A549 (cell line): ENCODE measurements around the gene OTOS. TPM values are rescaled to one million over a fixed set of nuclear protein-coding genes. Genes with fewer than 3 reads are reported as not detected.

Source experiments
- ATAC-seq, 2 experiments: fragments of 200-7000 bp in 1 of 2; fragments of >200 bp in 1 of 2; cut with Nextera tagmentation in 1 of 2; cut with Tn5 transposase in 1 of 2; 3 replicates each; pipeline versions ENCODE4 v1.8.0 to v1.9.1; 2018 to 2020; ENCODE audit warnings: mild to moderate bottlenecking in 1 of 2, moderate library complexity in 1 of 2
- CTCF ChIA-PET: fragments of 300-600 bp; sonication (Branson Sonifier 250); formaldehyde crosslinking; extraction: SDS; loops from one replicate; lab custom pipeline; 2021; ENCODE audit warnings: antibody characterized with exemption, inconsistent platforms; lab: Yijun Ruan, JAX
- POLR2A ChIA-PET: fragments of 350-600 bp; formaldehyde crosslinking; extraction: SDS; loops from one replicate; lab custom pipeline; 2021; ENCODE audit warnings: antibody characterized with exemption, inconsistent platforms; lab: Yijun Ruan, JAX
- DNase-seq, 2 experiments: peaks; one replicate each; pipeline versions ENCODE4 v3.0.0 to v3.0.0-alpha.2; 2011 to 2016; ENCODE audit warnings: low read depth in 1 of 2, low spot score in 1 of 2
- FAIRE-seq: peaks from 2 replicates; lab custom pipeline; 2011; peaks lifted over from hg19 to GRCh38; lab: Jason Lieb, UNC
- H3K27ac ChIP-seq, 2 experiments: fragments of >200 bp; sonication (Bioruptor Twin); formaldehyde crosslinking; 3 replicates each; pipeline ENCODE4 v1.5.1; 2016 to 2017
- H3K4me1 ChIP-seq: fragments of >200 bp; sonication (Bioruptor Twin); formaldehyde crosslinking; 3 replicates; pipeline ENCODE4 v1.6.1; 2016
- H3K4me2 ChIP-seq: fragments of >200 bp; sonication (Bioruptor Twin); formaldehyde crosslinking; 3 replicates; pipeline ENCODE4 v1.6.1; 2016
- H3K4me3 ChIP-seq: fragments of >200 bp; sonication (Bioruptor Twin); formaldehyde crosslinking; 3 replicates; pipeline ENCODE4 v1.5.1; 2016
- H3K9me3 ChIP-seq: fragments of >200 bp; sonication (Bioruptor Twin); formaldehyde crosslinking; 3 replicates; pipeline ENCODE4 v1.6.1; 2016
- CHD2 ChIP-seq: fragments of 150-350 bp; IDR thresholded peaks from 2 replicates; pipeline ENCODE4 v1.6.1; 2014; ENCODE audit warnings: low read length; ENCODE audit not compliant: partially characterized antibody
- EHMT2 ChIP-seq: fragments of 200-600 bp; sonication (generic); IDR thresholded peaks from 2 replicates; pipeline ENCODE4 v1.6.1; 2016; ENCODE audit warnings: antibody characterized with exemption, low read depth, mild to moderate bottlenecking, moderate library complexity
- EP300 ChIP-seq, 2 experiments: fragments of >200 bp; sonication (Bioruptor Twin); formaldehyde crosslinking; IDR thresholded peaks; 2 replicates in 1 of 2; 3 replicates in 1 of 2; pipeline ENCODE4 v1.6.1; 2016 to 2017
- ESRRA ChIP-seq: fragments of 150-350 bp; IDR thresholded peaks from 2 replicates; pipeline ENCODE4 v1.6.1; 2014; ENCODE audit warnings: mild to moderate bottlenecking, low read length, borderline replicate concordance
- GATA3 ChIP-seq: IDR thresholded peaks from 2 replicates; pipeline ENCODE4 v1.6.1; 2012; ENCODE audit warnings: borderline replicate concordance
- HEYL ChIP-seq: fragments of 250-450 bp; sonication (Bioruptor Pico); IDR thresholded peaks from 2 replicates; pipeline ENCODE4 v1.8.0; 2021; ENCODE audit warnings: mild to moderate bottlenecking, moderate library complexity
- JUNB ChIP-seq: fragments of >200 bp; sonication (Bioruptor Twin); formaldehyde crosslinking; IDR thresholded peaks from 2 replicates; pipeline ENCODE4 v1.6.1; 2016
- MAZ ChIP-seq: fragments of 150-350 bp; IDR thresholded peaks from 2 replicates; pipeline ENCODE4 v1.6.1; 2014; ENCODE audit warnings: antibody characterized with exemption, low read depth, low read length, borderline replicate concordance
- PHF8 ChIP-seq: fragments of 200-600 bp; sonication (generic); IDR thresholded peaks from 2 replicates; pipeline ENCODE4 v1.6.1; 2016; ENCODE audit warnings: low read depth, mild to moderate bottlenecking, antibody characterized with exemption, moderate library complexity, borderline replicate concordance
- RARB ChIP-seq: fragments of 250-450 bp; sonication (Bioruptor Pico); IDR thresholded peaks from 2 replicates; pipeline ENCODE4 v1.8.0; 2021; ENCODE audit warnings: mild to moderate bottlenecking, moderate library complexity
- RNF2 ChIP-seq: fragments of 200-600 bp; sonication (generic); IDR thresholded peaks from 2 replicates; pipeline ENCODE4 v1.6.1; 2016; ENCODE audit warnings: low read depth, mild to moderate bottlenecking, antibody characterized with exemption, moderate library complexity, borderline replicate concordance
- TFCP2L1 ChIP-seq: fragments of 250-450 bp; sonication (Bioruptor Pico); IDR thresholded peaks from 2 replicates; pipeline ENCODE4 v1.5.0; 2021; ENCODE audit warnings: mild to moderate bottlenecking
- TP53 ChIP-seq: fragments of 250-450 bp; sonication (Bioruptor Pico); IDR thresholded peaks from 2 replicates; pipeline ENCODE4 v1.5.0; 2021; ENCODE audit warnings: mild to moderate bottlenecking, moderate library complexity
- ZC3H11A ChIP-seq: fragments of 450-650 bp; IDR thresholded peaks from 2 replicates; pipeline ENCODE4 v1.6.1; 2014; ENCODE audit warnings: antibody characterized with exemption, mild to moderate bottlenecking
- ZNF302 ChIP-seq: fragments of 250-450 bp; sonication (Bioruptor Pico); IDR thresholded peaks from 2 replicates; pipeline ENCODE4 v1.9.0; 2021; ENCODE audit warnings: inconsistent platforms, mild to moderate bottlenecking, moderate library complexity
- WGBS: methylation state at CpG from one replicate; pipeline ENCODE4 v1.1.6; 2017; ENCODE audit errors: missing lambda C conversion rate; 5-methylcytosine and 5-hydroxymethylcytosine counted together
- polyA plus RNA-seq, 4 experiments: library from polyadenylated mRNA; depleted of rRNA in 3 of 4; stranded (reverse); fragments of >200 nt; fragmentation: RNase III in 1 of 4; extraction: RNeasy Plus Mini Kit Qiagen cat#74134 plus additional on column Dnase treatment in 1 of 4; gene quantifications; 2 replicates in 3 of 4; 3 replicates in 1 of 4; pipeline ENCODE4 v1.2.3, GENCODE V29; 2011 to 2017
- TF ChIP-seq, protein P1 (sequence below): fragments of 200-600 bp; sonication (generic); IDR thresholded peaks from 2 replicates; pipeline ENCODE4 v1.6.1; 2016; ENCODE audit warnings: antibody characterized with exemption, mild to moderate bottlenecking, moderate library complexity
- TF ChIP-seq, protein P2 (sequence below): fragments of 250-450 bp; sonication (Bioruptor Pico); IDR thresholded peaks from 2 replicates; pipeline ENCODE4 v1.5.0; 2020; ENCODE audit warnings: low read depth, mild to moderate bottlenecking, moderate library complexity

The OTOS gene
- polyA plus RNA-seq, 2 of the 4 experiments (the other 2 are of a cell fraction) = not detected

DNA sequence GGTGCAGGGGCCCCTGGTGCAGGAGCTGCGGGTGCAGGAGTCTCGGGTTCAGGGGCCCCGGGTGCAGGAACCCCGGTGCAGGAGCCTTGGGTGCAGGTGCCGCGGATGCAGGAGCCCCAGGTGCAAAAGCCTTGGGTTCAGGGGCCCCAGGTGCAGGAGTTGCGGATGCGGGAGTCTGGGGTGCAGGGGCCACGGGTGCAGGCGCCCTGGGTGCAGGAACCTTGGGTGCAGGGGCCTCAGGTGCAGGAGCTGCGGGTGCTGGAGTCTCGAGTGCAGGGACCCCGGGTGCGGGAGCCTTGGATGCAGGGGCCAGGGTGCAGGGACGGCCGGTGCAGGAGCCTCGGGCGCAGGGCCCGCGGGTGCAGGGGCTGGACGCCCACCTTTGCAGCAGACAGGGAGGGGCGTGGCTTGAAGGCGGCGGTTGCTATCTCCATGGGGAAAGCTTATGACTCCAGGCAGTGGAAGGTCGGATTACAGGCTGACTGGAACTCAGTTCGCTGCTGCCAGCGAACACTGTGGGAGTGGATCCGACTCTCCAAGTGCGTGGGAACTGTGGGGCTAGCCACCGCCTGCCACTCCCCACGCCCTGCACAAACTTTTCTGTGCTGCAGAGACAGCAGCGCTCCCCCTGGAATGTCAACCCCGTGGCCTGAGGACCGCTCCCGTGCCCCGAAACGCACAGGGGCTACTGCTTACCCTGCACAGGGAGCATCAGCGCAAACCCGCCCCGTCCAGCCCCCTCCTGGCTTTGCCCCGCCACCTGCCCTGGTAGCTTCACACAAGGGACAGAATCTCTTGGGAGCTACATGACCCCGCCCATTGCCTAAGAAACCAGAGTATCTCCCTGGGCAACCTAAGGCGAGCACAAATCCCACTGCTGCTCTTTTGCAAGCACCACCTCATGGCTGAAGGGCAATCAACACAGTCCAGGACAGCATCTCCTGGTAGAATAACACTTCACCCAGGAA lies 44.6 kb downstream of the OTOS start:
- Histone ChIP-seq H3K4me3 (no peak overlapping the region), H3K4me2 (no peak overlapping the region), H3K4me1 (no peaks in the 10 kb centered on the region), H3K9me3 (peaks cover 35% of the 10 kb centered on the region), H3K27ac (no peak overlapping the region)
- ChIA-PET POLR2A (no interaction called here), CTCF (no interaction called here)
- ATAC-seq = no peak
- no peak for FAIRE-seq
- TF ChIP-seq GATA3 = no peak
- TF ChIP-seq RARB (CRISPR knock-in tag) = no peak
- TF ChIP-seq ZNF302 (CRISPR knock-in tag) = no peak
- TF ChIP-seq CHD2 = no peak
- TF ChIP-seq EHMT2 = no peak
- TF ChIP-seq, protein P1, sequence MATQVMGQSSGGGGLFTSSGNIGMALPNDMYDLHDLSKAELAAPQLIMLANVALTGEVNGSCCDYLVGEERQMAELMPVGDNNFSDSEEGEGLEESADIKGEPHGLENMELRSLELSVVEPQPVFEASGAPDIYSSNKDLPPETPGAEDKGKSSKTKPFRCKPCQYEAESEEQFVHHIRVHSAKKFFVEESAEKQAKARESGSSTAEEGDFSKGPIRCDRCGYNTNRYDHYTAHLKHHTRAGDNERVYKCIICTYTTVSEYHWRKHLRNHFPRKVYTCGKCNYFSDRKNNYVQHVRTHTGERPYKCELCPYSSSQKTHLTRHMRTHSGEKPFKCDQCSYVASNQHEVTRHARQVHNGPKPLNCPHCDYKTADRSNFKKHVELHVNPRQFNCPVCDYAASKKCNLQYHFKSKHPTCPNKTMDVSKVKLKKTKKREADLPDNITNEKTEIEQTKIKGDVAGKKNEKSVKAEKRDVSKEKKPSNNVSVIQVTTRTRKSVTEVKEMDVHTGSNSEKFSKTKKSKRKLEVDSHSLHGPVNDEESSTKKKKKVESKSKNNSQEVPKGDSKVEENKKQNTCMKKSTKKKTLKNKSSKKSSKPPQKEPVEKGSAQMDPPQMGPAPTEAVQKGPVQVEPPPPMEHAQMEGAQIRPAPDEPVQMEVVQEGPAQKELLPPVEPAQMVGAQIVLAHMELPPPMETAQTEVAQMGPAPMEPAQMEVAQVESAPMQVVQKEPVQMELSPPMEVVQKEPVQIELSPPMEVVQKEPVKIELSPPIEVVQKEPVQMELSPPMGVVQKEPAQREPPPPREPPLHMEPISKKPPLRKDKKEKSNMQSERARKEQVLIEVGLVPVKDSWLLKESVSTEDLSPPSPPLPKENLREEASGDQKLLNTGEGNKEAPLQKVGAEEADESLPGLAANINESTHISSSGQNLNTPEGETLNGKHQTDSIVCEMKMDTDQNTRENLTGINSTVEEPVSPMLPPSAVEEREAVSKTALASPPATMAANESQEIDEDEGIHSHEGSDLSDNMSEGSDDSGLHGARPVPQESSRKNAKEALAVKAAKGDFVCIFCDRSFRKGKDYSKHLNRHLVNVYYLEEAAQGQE = no peak
- TF ChIP-seq PHF8 = no peak
- TF ChIP-seq EP300 (IDR thresholded peaks at IDR 0.05) = no peak
- no peak for TF ChIP-seq TP53 (CRISPR knock-in tag)
- whole genome bisulfite sequencing = 21% methylated on average over 19 of the region's 43 CpGs
- no peak for DNase-seq

DNA sequence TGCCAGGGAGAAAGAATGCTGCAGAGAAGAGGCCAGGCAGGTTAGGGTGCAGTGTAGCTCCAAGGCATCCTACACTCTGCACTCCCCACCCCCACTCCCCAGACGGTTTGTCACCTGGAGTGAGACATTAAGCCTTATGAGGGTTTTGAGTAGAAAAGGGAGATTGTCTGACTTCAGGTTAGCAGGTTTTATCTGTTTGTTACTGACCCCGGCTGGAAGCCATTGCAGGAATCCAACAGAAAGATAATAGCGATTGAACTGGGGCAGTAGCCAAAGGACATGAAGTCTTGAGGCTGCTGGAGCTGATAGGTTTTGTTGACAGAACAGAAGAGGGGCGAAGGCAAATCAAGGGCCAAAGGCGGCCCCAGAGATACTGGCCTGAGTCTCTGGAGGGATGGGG lies 51.2 kb downstream of the OTOS start:
- ATAC-seq (no peak), DNase-seq (no peak), FAIRE-seq (no peak)
- no peak for TF ChIP-seq HEYL (CRISPR knock-in tag)
- TF ChIP-seq JUNB = no peak
- TF ChIP-seq MAZ = no peak
- no peak for TF ChIP-seq GATA3
- TF ChIP-seq RNF2 = no peak
- TF ChIP-seq ZC3H11A = no peak
- TF ChIP-seq ESRRA = no peak
- TF ChIP-seq, protein P2, sequence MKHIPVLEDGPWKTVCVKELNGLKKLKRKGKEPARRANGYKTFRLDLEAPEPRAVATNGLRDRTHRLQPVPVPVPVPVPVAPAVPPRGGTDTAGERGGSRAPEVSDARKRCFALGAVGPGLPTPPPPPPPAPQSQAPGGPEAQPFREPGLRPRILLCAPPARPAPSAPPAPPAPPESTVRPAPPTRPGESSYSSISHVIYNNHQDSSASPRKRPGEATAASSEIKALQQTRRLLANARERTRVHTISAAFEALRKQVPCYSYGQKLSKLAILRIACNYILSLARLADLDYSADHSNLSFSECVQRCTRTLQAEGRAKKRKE (CRISPR knock-in tag) = no peak
- TF ChIP-seq TFCP2L1 (CRISPR knock-in tag) = no peak
- no peak for TF ChIP-seq EP300 (IDR thresholded peaks at IDR 0.05)
- no peak overlapping the region for H3K4me2 ChIP-seq
- H3K4me3 ChIP-seq = no peak overlapping the region
- ChIA-PET POLR2A (no interaction called here), CTCF (interaction anchor here (1.2 kb wide), 1 partner anchor 55 kb away, joined by 5 read pairs; no protein-coding TSS in a partner anchor)
- 10% methylated on average over 5 of the region's 5 CpGs for WGBS
- no peaks in the 10 kb centered on the region for H3K4me1 ChIP-seq
- peaks cover 41% of the 10 kb centered on the region for H3K9me3 ChIP-seq
- H3K27ac ChIP-seq = no peak overlapping the region

Other genes with a start within 250 kb of the OTOS start
- 118 and 131 TPM in 2 replicates for gene NDUFA10, start 115.3 kb downstream of the OTOS start, polyA plus RNA-seq (2011; rRNA removed)
- 134 to 148 TPM (median 137 TPM) in 3 replicates for gene NDUFA10, start 115.3 kb downstream of the OTOS start, polyA plus RNA-seq (2017; fragmentation: RNase III; extraction: RNeasy Plus Mini Kit Qiagen cat#74134 plus additional on column Dnase treatment)
- gene OR6B2, start 110.2 kb downstream of the OTOS start, polyA plus RNA-seq (2011; rRNA removed) = not detected in 2 replicates
- gene OR6B2, start 110.2 kb downstream of the OTOS start, polyA plus RNA-seq (2017; fragmentation: RNase III; extraction: RNeasy Plus Mini Kit Qiagen cat#74134 plus additional on column Dnase treatment) = not detected in 3 replicates
- gene OR6B3, start 87.1 kb downstream of the OTOS start, polyA plus RNA-seq (2011; rRNA removed) = not detected in 2 replicates
- not detected in 3 replicates for gene OR6B3, start 87.1 kb downstream of the OTOS start, polyA plus RNA-seq (2017; fragmentation: RNase III; extraction: RNeasy Plus Mini Kit Qiagen cat#74134 plus additional on column Dnase treatment)
- 233 and 321 TPM in 2 replicates for gene COPS9, start 4.4 kb downstream of the OTOS start, polyA plus RNA-seq (2011; rRNA removed)
- 356 to 380 TPM (median 358 TPM) in 3 replicates for gene COPS9, start 4.4 kb downstream of the OTOS start, polyA plus RNA-seq (2017; fragmentation: RNase III; extraction: RNeasy Plus Mini Kit Qiagen cat#74134 plus additional on column Dnase treatment)